HEK293 (cell line): ENCODE data around the gene PI16.
"Not testable (repeated sequence)": the region's sequence is repeated elsewhere in the genome, so short reads cannot be mapped to it uniquely, and the experiment has no call there.

Experiments used
- GLI2 ChIP-seq: fragments of 450-650 bp; formaldehyde crosslinking; IDR thresholded peaks from 2 replicates; pipeline ENCODE4; 2017; ENCODE audit warnings: missing biosample characterization, missing genetic modification characterization, low read depth, borderline replicate concordance
- ZBTB21 ChIP-seq: fragments of 450-650 bp; formaldehyde crosslinking; IDR thresholded peaks from 2 replicates; pipeline ENCODE4 v1.5.1; 2017; ENCODE audit warnings: missing biosample characterization, missing genetic modification characterization
- ZBTB7A ChIP-seq: fragments of 450-650 bp; formaldehyde crosslinking; IDR thresholded peaks from 2 replicates; pipeline ENCODE4 v1.5.1; 2016; ENCODE audit warnings: low read depth, missing biosample characterization, missing genetic modification characterization
- ZEB2 ChIP-seq: fragments of 450-650 bp; formaldehyde crosslinking; IDR thresholded peaks from 2 replicates; pipeline ENCODE4 v1.5.1; 2016; ENCODE audit warnings: missing biosample characterization, missing genetic modification characterization
- ZNF274 ChIP-seq, 2 experiments: fragments of 200-500 bp in 1 of 2; fragments of 450-650 bp in 1 of 2; sonication (Bioruptor generic) in 1 of 2; formaldehyde crosslinking in 1 of 2; IDR thresholded peaks; 2 replicates each; pipeline versions ENCODE4 v1.5.1 to v1.6.1; 2014 to 2016; ENCODE audit warnings: borderline replicate concordance in 1 of 2, inconsistent platforms in 1 of 2, low read length in 1 of 2, missing biosample characterization in 1 of 2, missing genetic modification characterization in 1 of 2
- ZNF596 ChIP-seq: fragments of 450-650 bp; IDR thresholded peaks from 2 replicates; pipeline ENCODE4 v1.5.0; 2018; ENCODE audit warnings: missing biosample characterization, mild to moderate bottlenecking, missing genetic modification characterization, moderate library complexity
- ZNF670 ChIP-seq: fragments of 450-650 bp; formaldehyde crosslinking; IDR thresholded peaks from 2 replicates; pipeline ENCODE4 v1.5.1; 2016; ENCODE audit warnings: missing biosample characterization, missing genetic modification characterization, low read depth
- TF ChIP-seq, protein P1 (sequence below): fragments of 450-650 bp; formaldehyde crosslinking; IDR thresholded peaks from 2 replicates; pipeline ENCODE4 v1.5.1; 2016; ENCODE audit warnings: missing biosample characterization, missing genetic modification characterization
- TF ChIP-seq, protein P2 (sequence below): fragments of 450-650 bp; formaldehyde crosslinking; IDR thresholded peaks from 2 replicates; pipeline ENCODE4 v1.5.1; 2016; ENCODE audit warnings: missing biosample characterization, missing genetic modification characterization
- TF ChIP-seq, protein P3 (sequence below): fragments of 450-650 bp; IDR thresholded peaks from 2 replicates; pipeline ENCODE4 v1.5.1; 2018; ENCODE audit warnings: missing biosample characterization, mild to moderate bottlenecking, missing genetic modification characterization
- TF ChIP-seq, protein P4 (sequence below): fragments of 450-650 bp; formaldehyde crosslinking; IDR thresholded peaks from 2 replicates; pipeline ENCODE4 v1.5.1; 2017; ENCODE audit warnings: missing biosample characterization, missing genetic modification characterization
- TF ChIP-seq, protein P5 (sequence below): fragments of 450-650 bp; formaldehyde crosslinking; IDR thresholded peaks from 2 replicates; pipeline ENCODE4 v1.5.1; 2016; ENCODE audit warnings: missing biosample characterization, missing genetic modification characterization

DNA sequence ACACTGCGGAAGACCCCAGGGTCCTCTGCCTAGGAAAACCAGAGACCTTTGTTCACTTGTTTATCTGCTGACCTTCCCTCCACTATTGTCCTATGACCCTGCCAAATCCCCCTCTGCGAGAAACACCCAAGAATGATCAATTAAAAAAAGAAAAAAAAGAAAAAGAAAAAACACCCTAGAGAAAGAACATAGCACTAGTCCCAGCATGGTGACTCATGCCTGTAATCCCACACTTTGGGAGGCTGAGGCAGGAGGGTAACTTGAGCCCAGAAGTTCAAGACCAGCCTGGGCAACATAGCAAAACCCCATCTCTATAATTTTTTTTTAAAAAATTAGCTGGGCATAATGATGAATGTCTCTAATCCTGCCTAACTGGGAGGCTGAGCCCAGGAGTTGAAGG, 12.2 kb upstream of the PI16 start:
- TF ChIP-seq, protein P1, sequence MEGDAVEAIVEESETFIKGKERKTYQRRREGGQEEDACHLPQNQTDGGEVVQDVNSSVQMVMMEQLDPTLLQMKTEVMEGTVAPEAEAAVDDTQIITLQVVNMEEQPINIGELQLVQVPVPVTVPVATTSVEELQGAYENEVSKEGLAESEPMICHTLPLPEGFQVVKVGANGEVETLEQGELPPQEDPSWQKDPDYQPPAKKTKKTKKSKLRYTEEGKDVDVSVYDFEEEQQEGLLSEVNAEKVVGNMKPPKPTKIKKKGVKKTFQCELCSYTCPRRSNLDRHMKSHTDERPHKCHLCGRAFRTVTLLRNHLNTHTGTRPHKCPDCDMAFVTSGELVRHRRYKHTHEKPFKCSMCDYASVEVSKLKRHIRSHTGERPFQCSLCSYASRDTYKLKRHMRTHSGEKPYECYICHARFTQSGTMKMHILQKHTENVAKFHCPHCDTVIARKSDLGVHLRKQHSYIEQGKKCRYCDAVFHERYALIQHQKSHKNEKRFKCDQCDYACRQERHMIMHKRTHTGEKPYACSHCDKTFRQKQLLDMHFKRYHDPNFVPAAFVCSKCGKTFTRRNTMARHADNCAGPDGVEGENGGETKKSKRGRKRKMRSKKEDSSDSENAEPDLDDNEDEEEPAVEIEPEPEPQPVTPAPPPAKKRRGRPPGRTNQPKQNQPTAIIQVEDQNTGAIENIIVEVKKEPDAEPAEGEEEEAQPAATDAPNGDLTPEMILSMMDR (tag by site-specific recombination), result not testable (repeated sequence)
- not testable (repeated sequence) for TF ChIP-seq ZNF274 (IDR thresholded peaks at IDR 0.05; ENCODE audit: low read length); ZNF274 (tag by site-specific recombination; IDR thresholded peaks at IDR 0.05; ENCODE audit: borderline replicate concordance); GLI2 (tag by site-specific recombination); ZBTB7A (tag by site-specific recombination); ZNF670 (tag by site-specific recombination); ZBTB21; ZNF596; ZEB2 (tag by site-specific recombination)
- TF ChIP-seq, protein P2, sequence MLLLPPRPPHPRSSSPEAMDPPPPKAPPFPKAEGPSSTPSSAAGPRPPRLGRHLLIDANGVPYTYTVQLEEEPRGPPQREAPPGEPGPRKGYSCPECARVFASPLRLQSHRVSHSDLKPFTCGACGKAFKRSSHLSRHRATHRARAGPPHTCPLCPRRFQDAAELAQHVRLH (tag by site-specific recombination), result not testable (repeated sequence)
- TF ChIP-seq, protein P3, sequence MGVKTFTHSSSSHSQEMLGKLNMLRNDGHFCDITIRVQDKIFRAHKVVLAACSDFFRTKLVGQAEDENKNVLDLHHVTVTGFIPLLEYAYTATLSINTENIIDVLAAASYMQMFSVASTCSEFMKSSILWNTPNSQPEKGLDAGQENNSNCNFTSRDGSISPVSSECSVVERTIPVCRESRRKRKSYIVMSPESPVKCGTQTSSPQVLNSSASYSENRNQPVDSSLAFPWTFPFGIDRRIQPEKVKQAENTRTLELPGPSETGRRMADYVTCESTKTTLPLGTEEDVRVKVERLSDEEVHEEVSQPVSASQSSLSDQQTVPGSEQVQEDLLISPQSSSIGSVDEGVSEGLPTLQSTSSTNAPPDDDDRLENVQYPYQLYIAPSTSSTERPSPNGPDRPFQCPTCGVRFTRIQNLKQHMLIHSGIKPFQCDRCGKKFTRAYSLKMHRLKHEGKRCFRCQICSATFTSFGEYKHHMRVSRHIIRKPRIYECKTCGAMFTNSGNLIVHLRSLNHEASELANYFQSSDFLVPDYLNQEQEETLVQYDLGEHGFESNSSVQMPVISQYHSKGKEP (tag by site-specific recombination), result not testable (repeated sequence)
- TF ChIP-seq, protein P4, sequence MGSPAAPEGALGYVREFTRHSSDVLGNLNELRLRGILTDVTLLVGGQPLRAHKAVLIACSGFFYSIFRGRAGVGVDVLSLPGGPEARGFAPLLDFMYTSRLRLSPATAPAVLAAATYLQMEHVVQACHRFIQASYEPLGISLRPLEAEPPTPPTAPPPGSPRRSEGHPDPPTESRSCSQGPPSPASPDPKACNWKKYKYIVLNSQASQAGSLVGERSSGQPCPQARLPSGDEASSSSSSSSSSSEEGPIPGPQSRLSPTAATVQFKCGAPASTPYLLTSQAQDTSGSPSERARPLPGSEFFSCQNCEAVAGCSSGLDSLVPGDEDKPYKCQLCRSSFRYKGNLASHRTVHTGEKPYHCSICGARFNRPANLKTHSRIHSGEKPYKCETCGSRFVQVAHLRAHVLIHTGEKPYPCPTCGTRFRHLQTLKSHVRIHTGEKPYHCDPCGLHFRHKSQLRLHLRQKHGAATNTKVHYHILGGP (tag by site-specific recombination), result not testable (repeated sequence)
- TF ChIP-seq, protein P5, sequence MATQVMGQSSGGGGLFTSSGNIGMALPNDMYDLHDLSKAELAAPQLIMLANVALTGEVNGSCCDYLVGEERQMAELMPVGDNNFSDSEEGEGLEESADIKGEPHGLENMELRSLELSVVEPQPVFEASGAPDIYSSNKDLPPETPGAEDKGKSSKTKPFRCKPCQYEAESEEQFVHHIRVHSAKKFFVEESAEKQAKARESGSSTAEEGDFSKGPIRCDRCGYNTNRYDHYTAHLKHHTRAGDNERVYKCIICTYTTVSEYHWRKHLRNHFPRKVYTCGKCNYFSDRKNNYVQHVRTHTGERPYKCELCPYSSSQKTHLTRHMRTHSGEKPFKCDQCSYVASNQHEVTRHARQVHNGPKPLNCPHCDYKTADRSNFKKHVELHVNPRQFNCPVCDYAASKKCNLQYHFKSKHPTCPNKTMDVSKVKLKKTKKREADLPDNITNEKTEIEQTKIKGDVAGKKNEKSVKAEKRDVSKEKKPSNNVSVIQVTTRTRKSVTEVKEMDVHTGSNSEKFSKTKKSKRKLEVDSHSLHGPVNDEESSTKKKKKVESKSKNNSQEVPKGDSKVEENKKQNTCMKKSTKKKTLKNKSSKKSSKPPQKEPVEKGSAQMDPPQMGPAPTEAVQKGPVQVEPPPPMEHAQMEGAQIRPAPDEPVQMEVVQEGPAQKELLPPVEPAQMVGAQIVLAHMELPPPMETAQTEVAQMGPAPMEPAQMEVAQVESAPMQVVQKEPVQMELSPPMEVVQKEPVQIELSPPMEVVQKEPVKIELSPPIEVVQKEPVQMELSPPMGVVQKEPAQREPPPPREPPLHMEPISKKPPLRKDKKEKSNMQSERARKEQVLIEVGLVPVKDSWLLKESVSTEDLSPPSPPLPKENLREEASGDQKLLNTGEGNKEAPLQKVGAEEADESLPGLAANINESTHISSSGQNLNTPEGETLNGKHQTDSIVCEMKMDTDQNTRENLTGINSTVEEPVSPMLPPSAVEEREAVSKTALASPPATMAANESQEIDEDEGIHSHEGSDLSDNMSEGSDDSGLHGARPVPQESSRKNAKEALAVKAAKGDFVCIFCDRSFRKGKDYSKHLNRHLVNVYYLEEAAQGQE (tag by site-specific recombination), result not testable (repeated sequence)
